ENCODE results near the gene TPCN1. TPM values are rescaled to one million over a fixed set of nuclear protein-coding genes. Genes with fewer than 3 reads are reported as not detected.

The TPCN1 gene
- total and polyA plus RNA-seq, 4 donors = 20.8 to 61.7 (median 30.7) TPM

DNA sequence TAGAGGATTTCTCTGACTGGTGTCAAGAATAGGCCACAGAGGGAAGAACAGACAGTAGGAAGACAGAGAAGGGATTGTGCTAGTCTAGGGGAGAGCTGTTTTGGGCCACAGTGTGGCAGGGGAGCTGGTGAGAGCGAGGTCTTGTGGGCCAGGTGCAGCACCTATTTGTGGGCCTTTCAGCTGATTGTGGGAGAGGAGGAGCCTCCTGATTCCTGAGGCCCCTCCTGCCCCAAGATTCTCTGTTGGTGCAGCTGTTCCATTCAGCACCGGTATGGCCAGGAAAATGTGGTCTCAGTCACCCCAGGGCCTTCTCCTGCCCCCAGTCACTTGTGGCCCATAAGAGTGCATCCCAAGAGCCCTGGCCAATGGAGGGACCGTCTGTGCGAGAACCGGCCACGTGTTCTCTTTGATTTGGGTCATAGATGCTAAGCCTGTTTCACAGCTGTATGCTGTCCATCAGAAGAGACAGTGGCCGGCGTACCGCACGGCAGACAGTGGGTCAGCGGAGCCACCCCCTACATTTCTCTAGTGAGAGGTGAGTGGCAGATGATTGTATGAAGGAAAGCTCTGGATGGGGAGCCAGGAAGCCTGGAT is 27.7 kb downstream of the TPCN1 start:
- Histone ChIP-seq H3K4me3 (no peak overlapping the region), H3K36me3 (ENCODE audit: control insufficient read depth in 4 of 4, insufficient read depth in 4 of 4, low read length in 4 of 4) (peaks cover 2 to 17% (median 4%) of the 10 kb centered on the region in 4 donors), H3K9ac (ENCODE audit: insufficient read depth in 1 of 2, low read length in 2 of 2) (no peak overlapping the region), H3K9me3 (ENCODE audit: control insufficient read depth in 4 of 4, insufficient read depth in 3 of 4, low read length in 3 of 4) (no peaks in the 10 kb centered on the region), H3K27me3 (ENCODE audit: control insufficient read depth in 3 of 3, insufficient read depth in 3 of 3, low read length in 2 of 3) (no peaks in the 10 kb centered on the region), H3K27ac (ENCODE audit: low read depth in 1 of 2, low read length in 1 of 2) (peak overlapping the region in 1 of 2 donors; percentile 1), H3K4me1 (ENCODE audit: control insufficient read depth in 5 of 5, insufficient read depth in 5 of 5, low read length in 5 of 5) (peaks cover 3 to 33% (median 20%) of the 10 kb centered on the region in 5 donors)
- TF ChIP-seq, protein P1, sequence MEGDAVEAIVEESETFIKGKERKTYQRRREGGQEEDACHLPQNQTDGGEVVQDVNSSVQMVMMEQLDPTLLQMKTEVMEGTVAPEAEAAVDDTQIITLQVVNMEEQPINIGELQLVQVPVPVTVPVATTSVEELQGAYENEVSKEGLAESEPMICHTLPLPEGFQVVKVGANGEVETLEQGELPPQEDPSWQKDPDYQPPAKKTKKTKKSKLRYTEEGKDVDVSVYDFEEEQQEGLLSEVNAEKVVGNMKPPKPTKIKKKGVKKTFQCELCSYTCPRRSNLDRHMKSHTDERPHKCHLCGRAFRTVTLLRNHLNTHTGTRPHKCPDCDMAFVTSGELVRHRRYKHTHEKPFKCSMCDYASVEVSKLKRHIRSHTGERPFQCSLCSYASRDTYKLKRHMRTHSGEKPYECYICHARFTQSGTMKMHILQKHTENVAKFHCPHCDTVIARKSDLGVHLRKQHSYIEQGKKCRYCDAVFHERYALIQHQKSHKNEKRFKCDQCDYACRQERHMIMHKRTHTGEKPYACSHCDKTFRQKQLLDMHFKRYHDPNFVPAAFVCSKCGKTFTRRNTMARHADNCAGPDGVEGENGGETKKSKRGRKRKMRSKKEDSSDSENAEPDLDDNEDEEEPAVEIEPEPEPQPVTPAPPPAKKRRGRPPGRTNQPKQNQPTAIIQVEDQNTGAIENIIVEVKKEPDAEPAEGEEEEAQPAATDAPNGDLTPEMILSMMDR (IDR thresholded peaks at IDR 0.05; ENCODE audit: control extremely low read depth, extremely low read depth) = no peak
- 96% methylated on average over 11 of the region's 11 CpGs for WGBS, 2 donors
- DNase-seq (no peak), ATAC-seq (ENCODE audit: insufficient read depth, low FRiP score) (no peak)

DNA sequence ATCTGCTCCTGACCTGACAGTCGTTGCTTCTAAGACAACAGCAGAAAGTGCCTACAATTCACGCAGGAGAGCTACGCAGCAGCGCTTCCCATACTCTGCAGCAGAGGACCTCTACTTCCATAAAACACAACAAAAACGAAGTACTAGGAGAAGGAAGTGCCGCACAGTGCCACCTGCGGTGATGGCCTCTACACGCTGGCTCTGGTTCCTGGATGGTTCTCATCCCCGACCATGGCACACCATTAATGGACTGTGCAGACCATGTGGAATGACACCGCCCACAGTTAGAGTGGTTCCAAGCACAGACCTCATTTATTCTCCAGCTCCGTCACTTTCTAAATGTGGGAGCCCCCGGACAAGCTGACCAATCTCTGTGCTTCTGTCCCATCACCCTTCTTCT is 28.3 kb downstream of the TPCN1 start:
- peaks cover 3 to 26% (median 14%) of the 10 kb centered on the region in 5 donors for H3K4me1 ChIP-seq (ENCODE audit: control insufficient read depth in 5 of 5, insufficient read depth in 5 of 5, low read length in 5 of 5)
- H3K9me3 ChIP-seq (ENCODE audit: control insufficient read depth in 4 of 4, insufficient read depth in 3 of 4, low read length in 3 of 4) = no peaks in the 10 kb centered on the region
- H3K4me3 ChIP-seq = no peak overlapping the region
- 95% methylated on average over 12 of the region's 12 CpGs for WGBS, 2 donors
- no peaks in the 10 kb centered on the region for H3K27me3 ChIP-seq (ENCODE audit: control insufficient read depth in 3 of 3, insufficient read depth in 3 of 3, low read length in 2 of 3)
- no peak for ATAC-seq (ENCODE audit: insufficient read depth, low FRiP score)
- peaks cover 2 to 17% (median 4%) of the 10 kb centered on the region in 4 donors for H3K36me3 ChIP-seq (ENCODE audit: control insufficient read depth in 4 of 4, insufficient read depth in 4 of 4, low read length in 4 of 4)
- no peak overlapping the region for H3K27ac ChIP-seq (ENCODE audit: low read depth in 1 of 2, low read length in 1 of 2)
- no peak for DNase-seq
- TF ChIP-seq, protein P1 (IDR thresholded peaks at IDR 0.05; ENCODE audit: control extremely low read depth, extremely low read depth) = no peak
- H3K9ac ChIP-seq (ENCODE audit: insufficient read depth in 1 of 2, low read length in 2 of 2) = no peak overlapping the region

DNA sequence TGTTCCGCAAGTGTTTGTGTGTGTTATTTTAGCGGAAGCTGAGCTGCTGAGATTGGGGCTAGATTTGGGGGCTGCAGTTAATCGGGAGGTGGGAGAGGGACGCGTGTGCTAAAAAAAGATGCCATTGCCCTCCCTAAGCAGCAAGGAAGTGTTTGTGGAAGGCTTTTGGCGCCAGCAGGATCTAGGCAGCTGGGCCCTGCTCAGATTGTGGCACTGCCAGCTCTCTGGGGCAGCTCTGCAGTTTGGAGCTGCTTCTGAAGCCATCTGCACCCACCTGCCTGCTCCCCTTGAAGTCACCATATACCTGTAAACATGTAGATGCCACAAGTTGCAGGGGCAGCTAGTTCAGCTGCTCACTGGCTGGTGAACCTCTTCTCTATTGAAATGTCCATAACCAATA is 28.8 kb downstream of the TPCN1 start:
- no peak overlapping the region for H3K27ac ChIP-seq (ENCODE audit: low read depth in 1 of 2, low read length in 1 of 2)
- H3K4me1 ChIP-seq (ENCODE audit: control insufficient read depth in 5 of 5, insufficient read depth in 5 of 5, low read length in 5 of 5) = peaks cover 3 to 22% (median 14%) of the 10 kb centered on the region in 5 donors
- peaks cover 2 to 17% (median 4%) of the 10 kb centered on the region in 4 donors for H3K36me3 ChIP-seq (ENCODE audit: control insufficient read depth in 4 of 4, insufficient read depth in 4 of 4, low read length in 4 of 4)
- no peaks in the 10 kb centered on the region for H3K27me3 ChIP-seq (ENCODE audit: control insufficient read depth in 3 of 3, insufficient read depth in 3 of 3, low read length in 2 of 3)
- DNase-seq (no peak), ATAC-seq (ENCODE audit: insufficient read depth, low FRiP score) (no peak)
- TF ChIP-seq, protein P1 (IDR thresholded peaks at IDR 0.05; ENCODE audit: control extremely low read depth, extremely low read depth) = no peak
- 94 to 97% methylated on average over 6 of the region's 6 CpGs for WGBS, 2 donors
- no peak overlapping the region for H3K4me3 ChIP-seq
- H3K9me3 ChIP-seq (ENCODE audit: control insufficient read depth in 4 of 4, insufficient read depth in 3 of 4, low read length in 3 of 4) = no peaks in the 10 kb centered on the region
- no peak overlapping the region for H3K9ac ChIP-seq (ENCODE audit: insufficient read depth in 1 of 2, low read length in 2 of 2)
